ENCODE results near the gene MYO1A. TPM values are rescaled to one million over a fixed set of nuclear protein-coding genes. Genes with fewer than 3 reads are reported as not detected.

Gene MYO1A
- polyA plus RNA-seq, 1 donor from 2014 or later = not detected

- Histone ChIP-seq H3K9me2 (ENCODE audit: insufficient read depth, low read length) (no peaks in the 10 kb centered on the region), H2AFZ (ENCODE audit: low read depth, low read length) (no peak overlapping the region), H3K9me3 (ENCODE audit: low read length) (no peaks in the 10 kb centered on the region), H3K4me2 (ENCODE audit: low read length) (no peak overlapping the region), H3K36me3 (ENCODE audit: insufficient read depth, low read length) (no peaks in the 10 kb centered on the region), H3F3A (ENCODE audit: insufficient read depth, low read length, poor library complexity, severe bottlenecking) (no peaks in the 10 kb centered on the region), H3K27ac (ENCODE audit: low read length) (no peak overlapping the region), H3K79me2 (replicated peaks; ENCODE audit: insufficient read depth, low read length) (no peaks in the 10 kb centered on the region), H3K9ac (ENCODE audit: low read length) (no peak overlapping the region), H4K20me1 (ENCODE audit: insufficient read depth) (no peaks in the 10 kb centered on the region), H3K27me3 (ENCODE audit: insufficient read depth, low read depth, low read length) (no peaks in the 10 kb centered on the region), H3K4me3 (ENCODE audit: low read length) (no peak overlapping the region)
- TF ChIP-seq EP300 (conservative IDR thresholded peaks at IDR 0.05; ENCODE audit: poor library complexity, severe bottlenecking) = no peak
Observed at GRCh38 chr12:57046947-57047890, 2.7 kb downstream of the MYO1A start.

GRCh38 chr12:57046086-57046791 is 3.7 kb downstream of the MYO1A start:
- no peak overlapping the region for H3K27ac ChIP-seq (ENCODE audit: low read length)
- H3K4me3 ChIP-seq (ENCODE audit: low read length) = no peak overlapping the region
- no peaks in the 10 kb centered on the region for H4K20me1 ChIP-seq (ENCODE audit: insufficient read depth)
- no peaks in the 10 kb centered on the region for H3K79me2 ChIP-seq (replicated peaks; ENCODE audit: insufficient read depth, low read length)
- no peaks in the 10 kb centered on the region for H3K27me3 ChIP-seq (ENCODE audit: insufficient read depth, low read depth, low read length)
- no peak overlapping the region for H2AFZ ChIP-seq (ENCODE audit: low read depth, low read length)
- H3K4me2 ChIP-seq (ENCODE audit: low read length) = no peak overlapping the region
- H3K9ac ChIP-seq (ENCODE audit: low read length) = no peak overlapping the region
- no peaks in the 10 kb centered on the region for H3K9me3 ChIP-seq (ENCODE audit: low read length)
- no peaks in the 10 kb centered on the region for H3F3A ChIP-seq (ENCODE audit: insufficient read depth, low read length, poor library complexity, severe bottlenecking)
- TF ChIP-seq POLR2AphosphoS5 (IDR thresholded peaks at IDR 0.05) (no peak), EP300 (conservative IDR thresholded peaks at IDR 0.05; ENCODE audit: poor library complexity, severe bottlenecking) (no peak), EZH2 (IDR thresholded peaks at IDR 0.05; ENCODE audit: borderline replicate concordance, insufficient read depth, low read length, poor library complexity, severe bottlenecking) (no peak)
- no peaks in the 10 kb centered on the region for H3K36me3 ChIP-seq (ENCODE audit: insufficient read depth, low read length)
- H3K9me2 ChIP-seq (ENCODE audit: insufficient read depth, low read length) = no peaks in the 10 kb centered on the region

- H3K27ac ChIP-seq (ENCODE audit: low read length) = no peak overlapping the region
- no peaks in the 10 kb centered on the region for H3K79me2 ChIP-seq (replicated peaks; ENCODE audit: insufficient read depth, low read length)
- TF ChIP-seq EP300 (conservative IDR thresholded peaks at IDR 0.05; ENCODE audit: poor library complexity, severe bottlenecking) (no peak), RAD21 (conservative IDR thresholded peaks at IDR 0.05) (no peak), CTCF (IDR thresholded peaks at IDR 0.05; ENCODE audit: poor library complexity, severe bottlenecking) (no peak), MXI1 (conservative IDR thresholded peaks at IDR 0.05; ENCODE audit: poor library complexity, severe bottlenecking) (no peak), EZH2 (IDR thresholded peaks at IDR 0.05; ENCODE audit: borderline replicate concordance, insufficient read depth, low read length, poor library complexity, severe bottlenecking) (no peak), REST (IDR thresholded peaks at IDR 0.05; ENCODE audit: borderline replicate concordance) (no peak), TAF1 (IDR thresholded peaks at IDR 0.05; ENCODE audit: low read depth) (no peak), POLR2AphosphoS5 (IDR thresholded peaks at IDR 0.05) (no peak), SMC3 (conservative IDR thresholded peaks at IDR 0.05; ENCODE audit: poor library complexity) (no peak)
- H3K4me2 ChIP-seq (ENCODE audit: low read length) = no peak overlapping the region
- H2AFZ ChIP-seq (ENCODE audit: low read depth, low read length) = no peak overlapping the region
- H3K4me3 ChIP-seq (ENCODE audit: low read length) = no peak overlapping the region
- no peaks in the 10 kb centered on the region for H3K9me2 ChIP-seq (ENCODE audit: insufficient read depth, low read length)
- H4K20me1 ChIP-seq (ENCODE audit: insufficient read depth) = no peaks in the 10 kb centered on the region
- no peaks in the 10 kb centered on the region for H3K27me3 ChIP-seq (ENCODE audit: insufficient read depth, low read depth, low read length)
- no peaks in the 10 kb centered on the region for H3K36me3 ChIP-seq (ENCODE audit: insufficient read depth, low read length)
- no peaks in the 10 kb centered on the region for H3K9me3 ChIP-seq (ENCODE audit: low read length)
- H3K9ac ChIP-seq (ENCODE audit: low read length) = no peak overlapping the region
- no peaks in the 10 kb centered on the region for H3F3A ChIP-seq (ENCODE audit: insufficient read depth, low read length, poor library complexity, severe bottlenecking)
Observed at GRCh38 chr12:57044889-57045288, 5.0 kb downstream of the MYO1A start.
